Stimulated activated CD8-positive, alpha-beta memory T cell treated with anti-CD3 and anti-CD28 coated beads, Interleukin-15, amount 100 ng/mL, for 1 hour (primary cell): Measurements from ENCODE around the gene SLC5A1.
"Not testable (repeated sequence)": the region's sequence is repeated elsewhere in the genome, so short reads cannot be mapped to it uniquely, and the experiment has no call there.

Experiments
- DNase-seq: peaks from one replicate; pipeline ENCODE4 v3.0.0-alpha.2; 2020; ENCODE audit warnings: low read depth

The SLC5A1 gene

GRCh38 chr22:32144496-32145274, 101.6 kb downstream of the SLC5A1 start:
- DNase-seq: no peak

- DNase-seq: not testable (repeated sequence)
These were observed 104.1 kb downstream of the SLC5A1 start for GRCh38 chr22:32147128-32147527.

GRCh38 chr22:32148372-32148771, 105.3 kb downstream of the SLC5A1 start:
- DNase-seq: not testable (repeated sequence)

GRCh38 chr22:32150647-32151046, 107.6 kb downstream of the SLC5A1 start:
- DNase-seq: not testable (repeated sequence)

GRCh38 chr22:32151641-32152040, 108.6 kb downstream of the SLC5A1 start:
- DNase-seq: not testable (repeated sequence)

- DNase-seq: not testable (repeated sequence)
These were observed 111.7 kb downstream of the SLC5A1 start for GRCh38 chr22:32154727-32155126.

GRCh38 chr22:32157632-32158031, 114.6 kb downstream of the SLC5A1 start:
- not testable (repeated sequence) for DNase-seq

GRCh38 chr22:32158712-32159533, 115.9 kb downstream of the SLC5A1 start, which contains the start of gene C22orf42:
C22orf42 (minus strand) TSS chr22:32159303; CDS start chr22:32159215, 88 bp downstream.
- no peak for DNase-seq

- not testable (repeated sequence) for DNase-seq
These were observed 117.3 kb downstream of the SLC5A1 start for GRCh38 chr22:32160411-32160810.
